GM23338 (cell line): ENCODE data around the gene SCARF1. TPM values are rescaled to one million over a fixed set of nuclear protein-coding genes. Genes with fewer than 3 reads are reported as not detected.

Source experiments
- ATAC-seq: fragments of 200-7000 bp; cut with Tn5 transposase; 3 replicates; pipeline ENCODE4 v1.9.1; 2020
- DNase-seq: peaks from one replicate; pipeline ENCODE4 v3.0.0-alpha.2; 2015; ENCODE audit warnings: low spot score
- H2AFZ ChIP-seq: fragments of 200-600 bp; sonication (generic); 2 replicates; pipeline ENCODE4 v1.8.0; 2016; ENCODE audit warnings: antibody characterized with exemption, mild to moderate bottlenecking, moderate library complexity
- H3F3A ChIP-seq: fragments of 200-600 bp; sonication (generic); replicated peaks from 2 replicates; pipeline ENCODE4 v1.8.0; 2017; ENCODE audit warnings: antibody characterized with exemption, mixed run types, low read depth
- H3K27ac ChIP-seq: fragments of 200-600 bp; sonication (generic); 2 replicates; pipeline ENCODE4 v1.6.1; 2016; ENCODE audit warnings: low read depth
- H3K27me3 ChIP-seq: fragments of 200-600 bp; sonication (generic); 2 replicates; pipeline ENCODE4 v1.8.0; 2016; ENCODE audit warnings: mild to moderate bottlenecking, mixed run types, moderate library complexity; ENCODE audit not compliant: insufficient read depth
- H3K36me3 ChIP-seq: fragments of 200-600 bp; sonication (generic); 2 replicates; pipeline ENCODE4 v1.8.0; 2016; ENCODE audit warnings: mild to moderate bottlenecking; ENCODE audit not compliant: insufficient read depth
- H3K4me1 ChIP-seq: fragments of 200-600 bp; sonication (generic); 2 replicates; pipeline ENCODE4 v1.8.0; 2016; ENCODE audit warnings: mild to moderate bottlenecking, moderate library complexity; ENCODE audit not compliant: insufficient read depth
- H3K4me2 ChIP-seq: fragments of 200-600 bp; sonication (generic); 2 replicates; pipeline ENCODE4 v1.7.1; 2017; ENCODE audit warnings: mixed run types
- H3K4me3 ChIP-seq: fragments of 200-600 bp; sonication (generic); 2 replicates; pipeline ENCODE4 v1.6.1; 2016; ENCODE audit warnings: mixed run types
- H3K79me2 ChIP-seq: fragments of 200-600 bp; sonication (generic); replicated peaks from 2 replicates; pipeline ENCODE4 v1.8.0; 2017; ENCODE audit warnings: mild to moderate bottlenecking; ENCODE audit not compliant: insufficient read depth
- H3K9me2 ChIP-seq: fragments of 200-600 bp; sonication (generic); 2 replicates; pipeline ENCODE4 v1.8.0; 2017; ENCODE audit not compliant: insufficient read depth
- H4K20me1 ChIP-seq: fragments of 200-600 bp; sonication (generic); replicated peaks from 2 replicates; pipeline ENCODE4 v1.8.0; 2017; ENCODE audit warnings: mild to moderate bottlenecking; ENCODE audit not compliant: insufficient read depth
- H3K27ac Mint-ChIP-seq: 2 replicates; pipeline ENCODE4 v1.8.0; 2020; ENCODE audit warnings: inconsistent platforms, mild to moderate bottlenecking, moderate library complexity, mixed read lengths
- H3K27me3 Mint-ChIP-seq: 3 replicates; pipeline ENCODE4 v1.8.0; 2022; ENCODE audit warnings: low read depth, mild to moderate bottlenecking, moderate library complexity, mixed read lengths, inconsistent platforms; ENCODE audit not compliant: insufficient read depth, poor library complexity
- H3K36me3 Mint-ChIP-seq: 3 replicates; pipeline ENCODE4 v1.8.0; 2021; ENCODE audit warnings: low read depth, mild to moderate bottlenecking, inconsistent platforms, moderate library complexity, mixed read lengths
- H3K4me1 Mint-ChIP-seq: 3 replicates; pipeline ENCODE4 v1.8.0; 2020; ENCODE audit warnings: mild to moderate bottlenecking, inconsistent platforms, mixed read lengths
- H3K4me3 Mint-ChIP-seq: 3 replicates; pipeline ENCODE4 v1.8.0; 2021; ENCODE audit warnings: moderate library complexity, mild to moderate bottlenecking, inconsistent platforms, mixed read lengths
- H3K9me3 Mint-ChIP-seq: 3 replicates; pipeline ENCODE4 v1.8.0; 2020; ENCODE audit warnings: moderate library complexity, mild to moderate bottlenecking, inconsistent platforms, mixed read lengths
- CREB1 ChIP-seq: fragments of 250-450 bp; sonication (Bioruptor Pico); IDR thresholded peaks from 2 replicates; pipeline ENCODE4 v1.5.0; 2020; ENCODE audit warnings: low read depth, mild to moderate bottlenecking, moderate library complexity
- EZH2phosphoT487 ChIP-seq: fragments of 200-600 bp; sonication (generic); IDR thresholded peaks from one replicate; pipeline ENCODE4 v1.8.1; 2018; ENCODE audit warnings: antibody characterized with exemption; ENCODE audit not compliant: unreplicated experiment
- JUNB ChIP-seq: IDR thresholded peaks from one replicate; pipeline ENCODE4 v1.6.1; 2016; ENCODE audit warnings: antibody characterized with exemption; ENCODE audit not compliant: unreplicated experiment
- POLR2AphosphoS5 ChIP-seq: IDR thresholded peaks from 2 replicates; pipeline ENCODE4 v1.6.1; 2016; ENCODE audit warnings: antibody characterized with exemption, low read depth
- STAT1 ChIP-seq: IDR thresholded peaks from one replicate; pipeline ENCODE4 v1.6.1; 2016; ENCODE audit warnings: antibody characterized with exemption; ENCODE audit not compliant: unreplicated experiment
- ZNF331 ChIP-seq: fragments of 250-450 bp; sonication (Bioruptor Pico); IDR thresholded peaks from 2 replicates; pipeline ENCODE4 v1.5.0; 2020; ENCODE audit warnings: low read depth, mild to moderate bottlenecking, moderate library complexity
- polyA plus RNA-seq: library from polyadenylated mRNA; unstranded; fragments of >200 nt; fragmentation: Nextera tagmentation; extraction: Ambion mirVana; gene quantifications from 2 replicates; pipeline ENCODE4 v1.2.1, GENCODE V29; 2016
- total RNA-seq: library from RNA; depleted of rRNA; stranded (reverse); fragments of >200 nt; shearing (Covaris generic); gene quantifications from 2 replicates; pipeline ENCODE4 v1.2.3, GENCODE V29; 2014
- TF ChIP-seq, protein P1 (sequence below): IDR thresholded peaks from 2 replicates; pipeline ENCODE4 v1.6.1; 2016; ENCODE audit warnings: antibody characterized with exemption
- TF ChIP-seq, protein P2 (sequence below), 2 experiments: fragments of 200-600 bp in 1 of 2; sonication (generic) in 1 of 2; conservative IDR thresholded peaks; 2 replicates each; pipeline versions ENCODE4 v1.5.1 to v1.6.1; 2016 to 2017; ENCODE audit warnings: antibody characterized with exemption in 2 of 2, low read depth in 2 of 2, mild to moderate bottlenecking in 2 of 2, moderate library complexity in 1 of 2

Gene SCARF1
- total and polyA plus RNA-seq, 2 experiments from 2014 or later, result 0.76 to 1.6 TPM

DNA sequence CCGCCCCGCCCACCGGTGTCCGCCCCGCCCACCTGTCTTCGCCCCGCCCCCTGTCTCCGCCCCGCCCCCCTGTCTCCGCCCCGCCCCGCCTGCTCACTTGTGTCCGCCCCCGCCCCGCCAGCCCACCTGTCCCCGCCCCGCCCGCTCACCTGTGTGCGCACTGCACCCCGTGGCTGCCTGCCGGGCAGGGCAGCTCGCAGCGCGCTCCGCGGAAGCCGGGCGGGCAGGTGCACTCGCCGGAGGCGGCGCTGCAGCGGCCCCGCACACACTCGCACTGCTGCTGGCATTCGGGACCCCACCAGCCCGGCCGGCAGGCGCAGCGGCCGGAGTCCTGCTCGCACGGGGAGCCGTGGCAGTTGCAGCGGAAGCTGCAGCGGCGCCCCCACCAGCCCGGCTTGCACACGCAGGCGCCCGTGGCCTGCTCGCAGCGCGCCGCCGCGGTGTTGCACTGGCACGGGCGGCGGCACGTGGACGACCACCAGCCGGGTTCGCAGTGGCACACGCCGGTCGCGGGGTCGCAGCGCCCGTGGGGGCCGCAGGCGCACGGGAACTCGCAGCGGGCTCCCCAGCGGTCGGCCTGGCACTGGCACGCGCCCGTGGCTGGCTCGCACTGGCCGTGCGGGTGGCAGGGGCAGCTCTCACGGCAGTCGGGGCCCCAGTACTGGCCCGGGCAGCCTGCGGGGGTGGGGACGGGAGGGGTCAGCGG, 2.1 kb downstream of the SCARF1 start:
- H3K27ac Mint-ChIP-seq, result no peak overlapping the region
- peak; percentile 96 for DNase-seq

GRCh38 chr17:1641065-1641403, 4.5 kb downstream of the SCARF1 start:
- H3K79me2 ChIP-seq, result no peaks in the 10 kb centered on the region
- H3K9me2 ChIP-seq, result peaks cover 3% of the 10 kb centered on the region; the same call in 1 of the 2 replicates
- peaks cover 21% of the 10 kb centered on the region for H3K4me1 ChIP-seq
- Mint-ChIP-seq H3K27me3 (peaks cover 14% of the 10 kb centered on the region), H3K36me3 (peaks cover 2% of the 10 kb centered on the region; the same call in 1 of the 3 replicates), H3K9me3 (peaks cover 3% of the 10 kb centered on the region; the same call in 1 of the 3 replicates), H3K4me3 (no peak overlapping the region; the same call in 2 of the 3 replicates), H3K27ac (peak overlapping the region; percentile 70; the same call in 1 of the 2 replicates), H3K4me1 (peaks cover 38% of the 10 kb centered on the region)
- H2AFZ ChIP-seq, result no peak overlapping the region
- peaks cover 6% of the 10 kb centered on the region for H3K27me3 ChIP-seq
- no peaks in the 10 kb centered on the region for H4K20me1 ChIP-seq
- ATAC-seq (no peak), DNase-seq (no peak)
- H3K36me3 ChIP-seq, result no peaks in the 10 kb centered on the region
- TF ChIP-seq POLR2AphosphoS5, result no peak
- no peak overlapping the region for H3K4me2 ChIP-seq
- no peak overlapping the region for H3K27ac ChIP-seq
- H3F3A ChIP-seq, result peaks cover 14% of the 10 kb centered on the region; the same call in 1 of the 2 replicates
- no peak overlapping the region for H3K4me3 ChIP-seq

More for the DNA sequence above, 2.1 kb downstream of the SCARF1 start:
- Histone ChIP-seq H3K27ac (no peak overlapping the region), H3K79me2 (no peaks in the 10 kb centered on the region), H3K36me3 (no peaks in the 10 kb centered on the region), H3K4me2 (peak overlapping the region; percentile 78), H2AFZ (0 out of 2 replicates have a peak overlapping the region, but pooled peaks have one; percentile 56), H3K9me2 (peaks cover 3% of the 10 kb centered on the region; the same call in 1 of the 2 replicates), H3K4me3 (peak overlapping the region; percentile 62), H4K20me1 (no peaks in the 10 kb centered on the region), H3F3A (peaks cover 18% of the 10 kb centered on the region; the same call in 1 of the 2 replicates), H3K27me3 (peaks cover 6% of the 10 kb centered on the region), H3K4me1 (peaks cover 23% of the 10 kb centered on the region)
- no peak overlapping the region; the same call in 2 of the 3 replicates for H3K4me3 Mint-ChIP-seq
- no peaks in the 10 kb centered on the region for H3K36me3 Mint-ChIP-seq
- ATAC-seq, result peak; percentile 66
- H3K9me3 Mint-ChIP-seq, result peaks cover 3% of the 10 kb centered on the region; the same call in 1 of the 3 replicates
- H3K27me3 Mint-ChIP-seq, result peaks cover 28% of the 10 kb centered on the region
- peaks cover 44% of the 10 kb centered on the region for H3K4me1 Mint-ChIP-seq
- TF ChIP-seq, protein P1, sequence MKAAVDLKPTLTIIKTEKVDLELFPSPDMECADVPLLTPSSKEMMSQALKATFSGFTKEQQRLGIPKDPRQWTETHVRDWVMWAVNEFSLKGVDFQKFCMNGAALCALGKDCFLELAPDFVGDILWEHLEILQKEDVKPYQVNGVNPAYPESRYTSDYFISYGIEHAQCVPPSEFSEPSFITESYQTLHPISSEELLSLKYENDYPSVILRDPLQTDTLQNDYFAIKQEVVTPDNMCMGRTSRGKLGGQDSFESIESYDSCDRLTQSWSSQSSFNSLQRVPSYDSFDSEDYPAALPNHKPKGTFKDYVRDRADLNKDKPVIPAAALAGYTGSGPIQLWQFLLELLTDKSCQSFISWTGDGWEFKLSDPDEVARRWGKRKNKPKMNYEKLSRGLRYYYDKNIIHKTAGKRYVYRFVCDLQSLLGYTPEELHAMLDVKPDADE, result no peak; the same call in 1 of the 2 replicates
- no peak for TF ChIP-seq STAT1
- no peak for TF ChIP-seq EZH2phosphoT487
- TF ChIP-seq POLR2AphosphoS5, result peak; percentile 43
- TF ChIP-seq JUNB, result no peak
- TF ChIP-seq CREB1, result peak; percentile 30; the same call in 1 of the 2 replicates
- no peak for TF ChIP-seq ZNF331 (CRISPR knock-in tag)
- TF ChIP-seq, protein P2, sequence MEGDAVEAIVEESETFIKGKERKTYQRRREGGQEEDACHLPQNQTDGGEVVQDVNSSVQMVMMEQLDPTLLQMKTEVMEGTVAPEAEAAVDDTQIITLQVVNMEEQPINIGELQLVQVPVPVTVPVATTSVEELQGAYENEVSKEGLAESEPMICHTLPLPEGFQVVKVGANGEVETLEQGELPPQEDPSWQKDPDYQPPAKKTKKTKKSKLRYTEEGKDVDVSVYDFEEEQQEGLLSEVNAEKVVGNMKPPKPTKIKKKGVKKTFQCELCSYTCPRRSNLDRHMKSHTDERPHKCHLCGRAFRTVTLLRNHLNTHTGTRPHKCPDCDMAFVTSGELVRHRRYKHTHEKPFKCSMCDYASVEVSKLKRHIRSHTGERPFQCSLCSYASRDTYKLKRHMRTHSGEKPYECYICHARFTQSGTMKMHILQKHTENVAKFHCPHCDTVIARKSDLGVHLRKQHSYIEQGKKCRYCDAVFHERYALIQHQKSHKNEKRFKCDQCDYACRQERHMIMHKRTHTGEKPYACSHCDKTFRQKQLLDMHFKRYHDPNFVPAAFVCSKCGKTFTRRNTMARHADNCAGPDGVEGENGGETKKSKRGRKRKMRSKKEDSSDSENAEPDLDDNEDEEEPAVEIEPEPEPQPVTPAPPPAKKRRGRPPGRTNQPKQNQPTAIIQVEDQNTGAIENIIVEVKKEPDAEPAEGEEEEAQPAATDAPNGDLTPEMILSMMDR (conservative IDR thresholded peaks at IDR 0.05; ENCODE audit: low read depth in 2 of 2), result peak; percentile 37 to 50
